SK-N-SH (cell line): ENCODE data around the gene NFKB1. TPM values are rescaled to one million over a fixed set of nuclear protein-coding genes. Genes with fewer than 3 reads are reported as not detected.

ENCODE experiments used
- CTCF ChIA-PET: fragments of 300-600, 350-600 bp; formaldehyde crosslinking; extraction: SDS; loops from one replicate; lab custom pipeline; 2021; lab: Yijun Ruan, JAX
- POLR2A ChIA-PET: fragments of 350-600 bp; sonication (Branson Sonifier 250); formaldehyde crosslinking; extraction: SDS; loops from one replicate; lab custom pipeline; 2020; ENCODE audit warnings: antibody characterized with exemption, inconsistent platforms; lab: Yijun Ruan, JAX
- DNase-seq: peaks from one replicate; pipeline ENCODE4 v3.0.0; 2012
- H2AFZ ChIP-seq: fragments of 200-600 bp; sonication (generic); 2 replicates; pipeline ENCODE4 v1.8.1; 2016; ENCODE audit warnings: antibody characterized with exemption, mild to moderate bottlenecking, low read depth
- H3F3A ChIP-seq: fragments of 200-600 bp; sonication (generic); replicated peaks from 2 replicates; pipeline ENCODE3; 2016; ENCODE audit warnings: antibody characterized with exemption, mild to moderate bottlenecking; ENCODE audit not compliant: insufficient read depth
- H3K27ac ChIP-seq, 2 experiments: fragments of 200-500 bp in 1 of 2; fragments of 200-600 bp in 1 of 2; sonication (Bioruptor generic) in 1 of 2; sonication (generic), shearing (Covaris generic) in 1 of 2; 2 replicates each; pipeline versions ENCODE4 v1.5.1 to v1.6.1; 2014 to 2016; ENCODE audit warnings: low read depth in 2 of 2, inconsistent platforms in 1 of 2, low read length in 1 of 2, mild to moderate bottlenecking in 1 of 2, mixed read lengths in 1 of 2
- H3K27me3 ChIP-seq: fragments of 200-600 bp; sonication (generic), shearing (Covaris generic); 2 replicates; pipeline ENCODE4 v1.6.1; 2016; ENCODE audit warnings: mixed run types; ENCODE audit not compliant: insufficient read depth
- H3K36me3 ChIP-seq, 2 experiments: fragments of 200-500 bp in 1 of 2; fragments of 200-600 bp in 1 of 2; sonication (Bioruptor generic) in 1 of 2; sonication (generic) in 1 of 2; replicated peaks in 1 of 2; 2 replicates each; pipeline versions ENCODE3 to v1.5.1; 2014 to 2016; ENCODE audit warnings: low read length in 1 of 2, mild to moderate bottlenecking in 1 of 2; ENCODE audit not compliant: insufficient read depth in 2 of 2, control insufficient read depth in 1 of 2
- H3K4me1 ChIP-seq, 2 experiments: fragments of 200-500 bp in 1 of 2; fragments of 200-600 bp in 1 of 2; sonication (Bioruptor generic) in 1 of 2; sonication (generic), shearing (Covaris generic) in 1 of 2; 2 replicates each; pipeline versions ENCODE4 v1.5.1 to v1.6.1; 2014 to 2016; ENCODE audit warnings: low read depth in 1 of 2, low read length in 1 of 2, mixed run types in 1 of 2; ENCODE audit not compliant: insufficient read depth in 2 of 2, control insufficient read depth in 1 of 2
- H3K4me2 ChIP-seq: fragments of 200-600 bp; sonication (generic), shearing (Covaris generic); 2 replicates; pipeline ENCODE4 v1.6.1; 2017; ENCODE audit warnings: mixed run types
- H3K4me3 ChIP-seq, 2 experiments: fragments of 200-500 bp in 1 of 2; fragments of 200-600 bp in 1 of 2; sonication (Bioruptor generic) in 1 of 2; sonication (generic), shearing (Covaris generic) in 1 of 2; 2 replicates each; pipeline versions ENCODE4 v1.5.1 to v1.8.1; 2014 to 2016; ENCODE audit warnings: low read depth in 2 of 2, inconsistent platforms in 1 of 2, low read length in 1 of 2, mild to moderate bottlenecking in 1 of 2, mixed read lengths in 1 of 2, moderate library complexity in 1 of 2
- H3K79me2 ChIP-seq: fragments of 200-600 bp; sonication (generic); 2 replicates; pipeline ENCODE4 v1.8.1; 2017; ENCODE audit warnings: mild to moderate bottlenecking; ENCODE audit not compliant: insufficient read depth
- H3K9ac ChIP-seq: fragments of 200-600 bp; sonication (generic); 2 replicates; pipeline ENCODE4 v1.6.1; 2017; ENCODE audit warnings: mixed run types
- H3K9me2 ChIP-seq: fragments of 200-600 bp; sonication (generic); 2 replicates; pipeline ENCODE4 v1.6.1; 2017; ENCODE audit warnings: mixed run types
- H3K9me3 ChIP-seq: fragments of 200-600 bp; sonication (generic); 2 replicates; pipeline ENCODE4 v1.6.1; 2017; ENCODE audit warnings: mixed run types, mild to moderate bottlenecking, moderate library complexity
- H4K20me1 ChIP-seq: fragments of 200-600 bp; sonication (generic); 2 replicates; pipeline ENCODE4 v1.6.1; 2017; ENCODE audit warnings: mild to moderate bottlenecking, mixed run types; ENCODE audit not compliant: insufficient read depth
- ELF1 ChIP-seq: IDR thresholded peaks from 2 replicates; pipeline ENCODE4 v1.4.0; 2012
- EP300 ChIP-seq, 2 experiments: IDR thresholded peaks; 2 replicates each; pipeline versions ENCODE4 v1.4.0 to v1.6.1; 2012; ENCODE audit warnings: borderline replicate concordance in 1 of 2, low read depth in 1 of 2, low read length in 1 of 2
- FOSL2 ChIP-seq: IDR thresholded peaks from 2 replicates; pipeline ENCODE4 v1.4.0; 2012; ENCODE audit warnings: low read depth, mild to moderate bottlenecking, moderate library complexity, borderline replicate concordance
- FOXJ3 ChIP-seq: sonication (generic); formaldehyde crosslinking; IDR thresholded peaks from 2 replicates; pipeline ENCODE4 v1.5.1; 2020; ENCODE audit warnings: mild to moderate bottlenecking, missing genetic modification reagents
- FOXM1 ChIP-seq: IDR thresholded peaks from 2 replicates; pipeline ENCODE4 v1.4.0; 2012; ENCODE audit warnings: low read depth, mild to moderate bottlenecking
- IRF3 ChIP-seq: fragments of 150-350 bp; IDR thresholded peaks from 2 replicates; pipeline ENCODE4 v1.6.1; 2016; ENCODE audit warnings: mild to moderate bottlenecking, low read depth, low read length
- JUND ChIP-seq: IDR thresholded peaks from 2 replicates; pipeline ENCODE4 v1.4.0; 2012
- MAX ChIP-seq: IDR thresholded peaks from 2 replicates; pipeline ENCODE4 v1.4.0; 2012; ENCODE audit warnings: low read depth
- MEF2A ChIP-seq: IDR thresholded peaks from 2 replicates; pipeline ENCODE4 v1.4.0; 2012; ENCODE audit warnings: low read depth, borderline replicate concordance
- NFIC ChIP-seq: IDR thresholded peaks from 2 replicates; pipeline ENCODE4 v1.4.0; 2012; ENCODE audit warnings: borderline replicate concordance
- POLR2AphosphoS5 ChIP-seq: IDR thresholded peaks from 2 replicates; pipeline ENCODE4 v1.6.1; 2012; ENCODE audit warnings: low read depth, low read length
- RCOR1 ChIP-seq: fragments of 150-350 bp; IDR thresholded peaks from 2 replicates; pipeline ENCODE4 v1.6.1; 2017; ENCODE audit warnings: antibody characterized with exemption, low read length
- RFX5 ChIP-seq: IDR thresholded peaks from 2 replicates; pipeline ENCODE4 v1.6.1; 2012; ENCODE audit warnings: mild to moderate bottlenecking, improper control_type of control experiment, low read length
- RXRA ChIP-seq: IDR thresholded peaks from 2 replicates; pipeline ENCODE4 v1.4.0; 2012; ENCODE audit warnings: low read depth, mild to moderate bottlenecking, borderline replicate concordance
- SIN3A ChIP-seq: IDR thresholded peaks from 2 replicates; pipeline ENCODE4 v1.6.1; 2012; ENCODE audit warnings: low read depth, mild to moderate bottlenecking, low read length, moderate library complexity, borderline replicate concordance
- TCF12 ChIP-seq: IDR thresholded peaks from 2 replicates; pipeline ENCODE4 v1.4.0; 2012
- USF1 ChIP-seq: IDR thresholded peaks from 2 replicates; pipeline ENCODE4 v1.4.0; 2012; ENCODE audit warnings: low read depth, borderline replicate concordance
- YY1 ChIP-seq: IDR thresholded peaks from 2 replicates; pipeline ENCODE4 v1.4.0; 2012; ENCODE audit warnings: low read depth, mild to moderate bottlenecking
- ZBTB33 ChIP-seq: IDR thresholded peaks from 2 replicates; pipeline ENCODE4 v1.4.0; 2012; ENCODE audit warnings: low read depth, borderline replicate concordance
- WGBS: methylation state at CpG from one replicate; pipeline ENCODE4 v1.1.6; 2017; ENCODE audit warnings: low lambda C conversion rate; 5-methylcytosine and 5-hydroxymethylcytosine counted together
- polyA plus RNA-seq, 3 experiments: library from polyadenylated mRNA; depleted of rRNA; stranded (reverse); fragments of >200 nt; gene quantifications; 2 replicates each; pipeline ENCODE4 v1.2.3, GENCODE V29; 2012

Gene NFKB1
- polyA plus RNA-seq, 1 of the 3 experiments (the other 2 are of a cell fraction): 14.1 TPM

- peak overlapping the region in 1 of 2 experiments; percentile 9; a peak in 2 of 4 replicates for H3K27ac ChIP-seq
Observed at GRCh38 chr4:102598086-102598761, 97.1 kb downstream of the NFKB1 start.

GRCh38 chr4:102598762-102599374, 97.7 kb downstream of the NFKB1 start:
- no peak overlapping the region for H3K9ac ChIP-seq
- H4K20me1 ChIP-seq: no peaks in the 10 kb centered on the region
- no peaks in the 10 kb centered on the region for H3K4me1 ChIP-seq
- no peaks in the 10 kb centered on the region for H3K9me3 ChIP-seq
- WGBS: 78% methylated on average over 6 of the region's 6 CpGs
- no peak overlapping the region for H2AFZ ChIP-seq
- no peak overlapping the region for H3K4me3 ChIP-seq
- CTCF ChIA-PET: interaction anchor here (1.2 kb wide), 1 partner anchor 21 kb away, joined by 3 read pairs; no protein-coding TSS in a partner anchor
- no peak for DNase-seq
- POLR2A ChIA-PET: no interaction called here
- no peak overlapping the region for H3K4me2 ChIP-seq
- TF ChIP-seq IRF3: no peak
- TF ChIP-seq RCOR1: no peak
- no peak for TF ChIP-seq POLR2AphosphoS5
- TF ChIP-seq ZBTB33: no peak
- no peak for TF ChIP-seq RXRA
- TF ChIP-seq FOXJ3 (CRISPR knock-in tag): no peak
- no peak for TF ChIP-seq RFX5
- no peak for TF ChIP-seq EP300 (IDR thresholded peaks at IDR 0.05; ENCODE audit: borderline replicate concordance in 1 of 2, low read depth in 1 of 2, low read length in 1 of 2)
- no peak for TF ChIP-seq USF1
- no peak overlapping the region; a peak in 1 of 4 replicates for H3K27ac ChIP-seq
- peaks cover 48 to 71% of the 10 kb centered on the region in 2 experiments for H3K36me3 ChIP-seq
- no peaks in the 10 kb centered on the region for H3K9me2 ChIP-seq
- no peaks in the 10 kb centered on the region for H3K79me2 ChIP-seq
- H3F3A ChIP-seq: no peaks in the 10 kb centered on the region
- no peaks in the 10 kb centered on the region for H3K27me3 ChIP-seq

More at GRCh38 chr4:102598086-102598761, 97.1 kb downstream of the NFKB1 start:
- Histone ChIP-seq H3K36me3 (peaks cover 48 to 65% of the 10 kb centered on the region in 2 experiments), H3K9me3 (no peaks in the 10 kb centered on the region), H3K9me2 (no peaks in the 10 kb centered on the region), H3K4me2 (no peak overlapping the region), H3K9ac (no peak overlapping the region), H3K27me3 (no peaks in the 10 kb centered on the region), H3F3A (no peaks in the 10 kb centered on the region), H3K4me3 (no peak overlapping the region), H2AFZ (no peak overlapping the region), H3K79me2 (no peaks in the 10 kb centered on the region), H4K20me1 (no peaks in the 10 kb centered on the region), H3K4me1 (no peaks in the 10 kb centered on the region)
- TF ChIP-seq MAX (no peak), NFIC (no peak), SIN3A (no peak), POLR2AphosphoS5 (no peak), MEF2A (no peak), FOSL2 (no peak), JUND (no peak), RXRA (no peak), YY1 (no peak), FOXM1 (no peak), IRF3 (no peak), TCF12 (no peak), ELF1 (no peak)
- no peak for DNase-seq
- CTCF ChIA-PET: no interaction called here
- 94% methylated on average over 1 of the region's 1 CpG for WGBS
- POLR2A ChIA-PET: no interaction called here
